ENCODE measurements around the gene EREG. TPM values are rescaled to one million over a fixed set of nuclear protein-coding genes. Genes with fewer than 3 reads are reported as not detected.

The EREG gene
- total RNA-seq, 2 donors from 2014 or later, result 1.1 to 7.8 TPM

DNA sequence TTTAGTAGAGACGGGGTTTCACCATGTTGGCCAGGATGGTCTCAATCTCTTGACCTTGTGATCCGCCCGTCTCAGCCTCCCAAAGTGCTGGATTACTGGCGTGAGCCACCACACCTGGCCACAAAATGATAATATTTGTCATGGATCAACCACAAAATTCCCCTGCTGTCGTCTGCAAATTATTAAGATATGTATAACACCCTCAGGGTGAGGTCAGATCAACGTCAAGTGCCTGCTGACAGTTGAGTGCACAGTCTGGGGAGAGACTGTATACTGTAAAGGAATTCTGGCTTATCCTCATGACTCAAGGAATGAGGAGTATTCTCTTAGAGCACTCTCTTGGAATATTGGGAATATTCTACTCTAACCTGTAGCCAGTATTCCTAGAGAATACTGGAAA lies 45.5 kb upstream of the EREG start:
- Histone ChIP-seq H3K4me1 (ENCODE audit: control insufficient read depth in 1 of 2, low read depth in 2 of 2) (no peaks in the 10 kb centered on the region), H3K27ac (no peak overlapping the region), H3K36me3 (no peaks in the 10 kb centered on the region), H3K4me3 (no peak overlapping the region), H3K27me3 (replicated peaks; ENCODE audit: insufficient read depth) (no peaks in the 10 kb centered on the region), H3K9me3 (no peaks in the 10 kb centered on the region)
- ATAC-seq (ENCODE audit: insufficient number of reproducible peaks, low FRiP score, low read depth) (no peak), DNase-seq (ENCODE audit: low spot score) (no peak)
- TF ChIP-seq, protein P1, sequence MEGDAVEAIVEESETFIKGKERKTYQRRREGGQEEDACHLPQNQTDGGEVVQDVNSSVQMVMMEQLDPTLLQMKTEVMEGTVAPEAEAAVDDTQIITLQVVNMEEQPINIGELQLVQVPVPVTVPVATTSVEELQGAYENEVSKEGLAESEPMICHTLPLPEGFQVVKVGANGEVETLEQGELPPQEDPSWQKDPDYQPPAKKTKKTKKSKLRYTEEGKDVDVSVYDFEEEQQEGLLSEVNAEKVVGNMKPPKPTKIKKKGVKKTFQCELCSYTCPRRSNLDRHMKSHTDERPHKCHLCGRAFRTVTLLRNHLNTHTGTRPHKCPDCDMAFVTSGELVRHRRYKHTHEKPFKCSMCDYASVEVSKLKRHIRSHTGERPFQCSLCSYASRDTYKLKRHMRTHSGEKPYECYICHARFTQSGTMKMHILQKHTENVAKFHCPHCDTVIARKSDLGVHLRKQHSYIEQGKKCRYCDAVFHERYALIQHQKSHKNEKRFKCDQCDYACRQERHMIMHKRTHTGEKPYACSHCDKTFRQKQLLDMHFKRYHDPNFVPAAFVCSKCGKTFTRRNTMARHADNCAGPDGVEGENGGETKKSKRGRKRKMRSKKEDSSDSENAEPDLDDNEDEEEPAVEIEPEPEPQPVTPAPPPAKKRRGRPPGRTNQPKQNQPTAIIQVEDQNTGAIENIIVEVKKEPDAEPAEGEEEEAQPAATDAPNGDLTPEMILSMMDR (IDR thresholded peaks at IDR 0.05), result no peak

- H3K27me3 ChIP-seq (replicated peaks; ENCODE audit: insufficient read depth), result no peaks in the 10 kb centered on the region
- TF ChIP-seq, protein P1 (IDR thresholded peaks at IDR 0.05), result no peak
- no peaks in the 10 kb centered on the region for H3K9me3 ChIP-seq
- no peak overlapping the region for H3K27ac ChIP-seq
- H3K4me3 ChIP-seq, result no peak overlapping the region
- ATAC-seq (ENCODE audit: insufficient number of reproducible peaks, low FRiP score, low read depth) (no peak), DNase-seq (ENCODE audit: low spot score) (no peak)
- H3K36me3 ChIP-seq, result no peaks in the 10 kb centered on the region
- H3K4me1 ChIP-seq (ENCODE audit: control insufficient read depth in 1 of 2, low read depth in 2 of 2), result no peaks in the 10 kb centered on the region
These were observed 44.3 kb upstream of the EREG start for GRCh38 chr4:74320559-74321118.

- H3K27me3 ChIP-seq (replicated peaks; ENCODE audit: insufficient read depth), result no peaks in the 10 kb centered on the region
- H3K27ac ChIP-seq, result no peak overlapping the region
- ATAC-seq (ENCODE audit: insufficient number of reproducible peaks, low FRiP score, low read depth), result no peak
- TF ChIP-seq, protein P1 (IDR thresholded peaks at IDR 0.05), result no peak
- DNase-seq (ENCODE audit: low spot score), result no peak
- no peaks in the 10 kb centered on the region for H3K36me3 ChIP-seq
- H3K4me1 ChIP-seq (ENCODE audit: control insufficient read depth in 1 of 2, low read depth in 2 of 2), result no peaks in the 10 kb centered on the region
- H3K9me3 ChIP-seq, result no peaks in the 10 kb centered on the region
- no peak overlapping the region for H3K4me3 ChIP-seq
These were observed 42.6 kb upstream of the EREG start for GRCh38 chr4:74322301-74322700.

GRCh38 chr4:74323663-74324062 lies 41.3 kb upstream of the EREG start:
- no peaks in the 10 kb centered on the region for H3K27me3 ChIP-seq (replicated peaks; ENCODE audit: insufficient read depth)
- TF ChIP-seq, protein P1 (IDR thresholded peaks at IDR 0.05), result no peak
- H3K4me3 ChIP-seq, result no peak overlapping the region
- H3K36me3 ChIP-seq, result no peaks in the 10 kb centered on the region
- H3K4me1 ChIP-seq (ENCODE audit: control insufficient read depth in 1 of 2, low read depth in 2 of 2), result no peaks in the 10 kb centered on the region
- DNase-seq (ENCODE audit: low spot score), result no peak
- no peaks in the 10 kb centered on the region for H3K9me3 ChIP-seq
- no peak for ATAC-seq (ENCODE audit: insufficient number of reproducible peaks, low FRiP score, low read depth)
- H3K27ac ChIP-seq, result no peak overlapping the region

DNA sequence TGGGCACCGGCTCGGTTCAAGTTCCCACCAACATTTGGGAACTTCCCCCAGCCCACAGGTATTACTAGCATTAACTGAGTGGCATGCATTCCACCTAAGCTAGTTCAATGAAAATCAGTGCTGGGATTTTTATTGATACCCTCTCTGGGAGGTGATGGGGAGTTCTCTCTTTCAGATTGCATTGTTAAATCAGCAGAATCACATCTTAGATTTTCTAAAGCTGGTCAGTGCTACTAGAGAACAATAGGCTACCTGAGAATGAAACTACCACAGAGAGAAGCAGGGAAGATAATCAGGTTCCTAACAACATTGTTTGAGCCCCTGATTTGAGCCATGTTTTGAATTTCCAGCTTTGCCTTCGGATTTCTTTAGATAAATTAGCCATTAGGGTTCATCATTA lies 40.7 kb upstream of the EREG start:
- no peaks in the 10 kb centered on the region for H3K4me1 ChIP-seq (ENCODE audit: control insufficient read depth in 1 of 2, low read depth in 2 of 2)

More for the DNA sequence above, 40.7 kb upstream of the EREG start:
- ATAC-seq (ENCODE audit: insufficient number of reproducible peaks, low FRiP score, low read depth) (no peak), DNase-seq (ENCODE audit: low spot score) (no peak)
- Histone ChIP-seq H3K36me3 (no peaks in the 10 kb centered on the region), H3K27ac (no peak overlapping the region), H3K9me3 (no peaks in the 10 kb centered on the region), H3K27me3 (replicated peaks; ENCODE audit: insufficient read depth) (no peaks in the 10 kb centered on the region), H3K4me3 (no peak overlapping the region)
- TF ChIP-seq, protein P1 (IDR thresholded peaks at IDR 0.05), result no peak
